Measurements from ENCODE around the gene KRTAP13-4. TPM values are rescaled to one million over a fixed set of nuclear protein-coding genes. Genes with fewer than 3 reads are reported as not detected.

The KRTAP13-4 gene
- total RNA-seq: not detected in 2 replicates
- long read RNA-seq: 0 reads

GRCh38 chr21:30430170-30430655 is at the start of gene KRTAP13-4:
KRTAP13-4 (plus strand) TSS chr21:30430220; CDS start chr21:30430276, 56 bp downstream.
- peaks cover 24% of the 10 kb centered on the region for H3K27me3 Mint-ChIP-seq (ENCODE audit: unreplicated experiment)
- no peak for TF ChIP-seq CTCF (IDR thresholded peaks at IDR 0.05)
- H3K9me3 Mint-ChIP-seq (ENCODE audit: unreplicated experiment): no peaks in the 10 kb centered on the region
- H3K4me1 Mint-ChIP-seq (ENCODE audit: unreplicated experiment): no peaks in the 10 kb centered on the region
- DNase-seq (ENCODE audit: extremely low spot score, unreplicated experiment): no peak
- H3K27ac Mint-ChIP-seq (ENCODE audit: unreplicated experiment): no peak within 1 kb of the TSS
- H3K4me3 Mint-ChIP-seq (ENCODE audit: unreplicated experiment): no peak within 1 kb of the TSS
- H3K36me3 Mint-ChIP-seq (ENCODE audit: unreplicated experiment): no peaks in the 10 kb centered on the region

- no peak for TF ChIP-seq CTCF (IDR thresholded peaks at IDR 0.05)
- no peaks in the 10 kb centered on the region for H3K4me1 Mint-ChIP-seq (ENCODE audit: unreplicated experiment)
- no peaks in the 10 kb centered on the region for H3K9me3 Mint-ChIP-seq (ENCODE audit: unreplicated experiment)
- DNase-seq (ENCODE audit: extremely low spot score, unreplicated experiment): no peak
- H3K36me3 Mint-ChIP-seq (ENCODE audit: unreplicated experiment): no peaks in the 10 kb centered on the region
- no peak overlapping the region for H3K27ac Mint-ChIP-seq (ENCODE audit: unreplicated experiment)
- peaks cover 17% of the 10 kb centered on the region for H3K27me3 Mint-ChIP-seq (ENCODE audit: unreplicated experiment)
- H3K4me3 Mint-ChIP-seq (ENCODE audit: unreplicated experiment): no peak overlapping the region
Observed at GRCh38 chr21:30382201-30382600, 47.8 kb upstream of the KRTAP13-4 start.

- H3K4me1 Mint-ChIP-seq (ENCODE audit: unreplicated experiment): no peaks in the 10 kb centered on the region
- no peak for DNase-seq (ENCODE audit: extremely low spot score, unreplicated experiment)
- H3K27ac Mint-ChIP-seq (ENCODE audit: unreplicated experiment): no peak overlapping the region
- H3K9me3 Mint-ChIP-seq (ENCODE audit: unreplicated experiment): peaks cover 8% of the 10 kb centered on the region
- no peak overlapping the region for H3K4me3 Mint-ChIP-seq (ENCODE audit: unreplicated experiment)
- peaks cover 7% of the 10 kb centered on the region for H3K27me3 Mint-ChIP-seq (ENCODE audit: unreplicated experiment)
- TF ChIP-seq CTCF (IDR thresholded peaks at IDR 0.05): no peak
- H3K36me3 Mint-ChIP-seq (ENCODE audit: unreplicated experiment): no peaks in the 10 kb centered on the region
Observed at GRCh38 chr21:30391492-30392025, 38.5 kb upstream of the KRTAP13-4 start.

DNA sequence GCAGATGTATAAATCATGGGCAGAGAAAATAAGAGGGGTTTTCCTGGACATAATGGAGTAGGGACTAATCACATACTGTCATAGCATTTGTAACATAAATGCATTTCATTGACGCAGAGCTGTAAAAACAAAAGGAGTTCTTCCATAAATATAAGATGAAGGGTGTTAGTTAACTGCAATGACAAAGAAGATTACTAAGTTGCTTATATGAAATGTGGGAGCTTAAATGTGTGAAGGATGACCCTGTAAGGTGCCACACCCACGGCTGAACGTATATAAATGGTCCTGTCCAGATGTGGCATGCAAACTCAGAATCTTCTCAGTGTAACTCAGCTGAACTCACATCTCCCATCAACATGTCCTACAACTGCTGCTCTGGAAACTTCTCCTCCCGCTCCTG is 34.3 kb upstream of the KRTAP13-4 start, which contains the start of gene KRTAP13-1:
KRTAP13-1 (plus strand) TSS at position 301 of the 400 bp plus-strand sequence; CDS start at position 357, 56 bp downstream.
- Mint-ChIP-seq H3K9me3 (ENCODE audit: unreplicated experiment) (peaks cover 4% of the 10 kb centered on the region), H3K36me3 (ENCODE audit: unreplicated experiment) (no peaks in the 10 kb centered on the region), H3K27ac (ENCODE audit: unreplicated experiment) (no peak within 1 kb of the TSS), H3K4me1 (ENCODE audit: unreplicated experiment) (no peaks in the 10 kb centered on the region), H3K4me3 (ENCODE audit: unreplicated experiment) (no peak within 1 kb of the TSS), H3K27me3 (ENCODE audit: unreplicated experiment) (peaks cover 11% of the 10 kb centered on the region)
- no peak for DNase-seq (ENCODE audit: extremely low spot score, unreplicated experiment)
- TF ChIP-seq CTCF (IDR thresholded peaks at IDR 0.05): no peak

DNA sequence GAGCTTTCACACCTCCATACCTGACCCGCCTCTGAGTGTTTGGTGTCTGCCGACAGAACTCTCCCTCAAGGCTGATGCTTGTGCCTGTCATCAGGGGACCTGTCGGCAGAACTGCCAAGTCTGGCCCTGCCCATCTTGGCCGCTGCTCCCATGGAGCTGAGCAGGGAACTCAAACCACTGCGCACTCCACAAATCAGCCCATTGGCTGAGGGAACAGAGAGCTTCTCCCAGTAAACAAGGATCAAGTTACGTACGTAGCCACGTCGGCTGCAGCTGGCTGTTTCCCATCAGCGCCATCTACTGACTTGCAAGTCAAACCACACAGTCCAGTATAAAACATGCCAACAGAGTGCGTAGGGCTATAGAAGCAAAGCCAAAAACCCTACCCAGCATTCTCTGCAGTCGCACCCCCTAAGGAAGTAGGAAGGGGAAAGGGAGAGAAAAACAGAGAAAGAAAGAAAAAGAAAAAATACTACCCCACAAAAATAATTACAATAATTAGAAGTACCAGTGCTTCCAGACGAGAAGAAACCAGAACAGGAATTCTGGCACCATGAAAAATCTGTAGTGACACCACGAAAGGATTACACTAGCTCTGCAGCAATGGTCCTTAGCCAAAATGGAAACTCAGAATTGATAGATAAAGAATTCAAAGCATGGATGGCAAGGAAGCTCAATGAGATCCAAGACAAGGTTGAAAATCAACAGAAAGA is 21.1 kb upstream of the KRTAP13-4 start:
- H3K27ac Mint-ChIP-seq (ENCODE audit: unreplicated experiment): peak overlapping the region; percentile 17
- H3K27me3 Mint-ChIP-seq (ENCODE audit: unreplicated experiment): peaks cover 37% of the 10 kb centered on the region
- no peak for DNase-seq (ENCODE audit: extremely low spot score, unreplicated experiment)
- peak overlapping the region; percentile 31 for H3K4me3 Mint-ChIP-seq (ENCODE audit: unreplicated experiment)
- peaks cover 7% of the 10 kb centered on the region for H3K4me1 Mint-ChIP-seq (ENCODE audit: unreplicated experiment)
- H3K9me3 Mint-ChIP-seq (ENCODE audit: unreplicated experiment): peaks cover 6% of the 10 kb centered on the region
- TF ChIP-seq CTCF (IDR thresholded peaks at IDR 0.05): peak; percentile 70
- no peaks in the 10 kb centered on the region for H3K36me3 Mint-ChIP-seq (ENCODE audit: unreplicated experiment)

Measured in osteocyte (in vitro differentiated cells).